GM21825 (cell line): ENCODE results near the gene ZNF618.

Source experiments
- ATAC-seq: cut with Tn5 transposase; IDR thresholded peaks from one replicate; pipeline ENCODE4 v1.9.1; 2021; ENCODE audit warnings: mild to moderate bottlenecking, moderate library complexity; ENCODE audit not compliant: unreplicated experiment

ZNF618 gene

DNA sequence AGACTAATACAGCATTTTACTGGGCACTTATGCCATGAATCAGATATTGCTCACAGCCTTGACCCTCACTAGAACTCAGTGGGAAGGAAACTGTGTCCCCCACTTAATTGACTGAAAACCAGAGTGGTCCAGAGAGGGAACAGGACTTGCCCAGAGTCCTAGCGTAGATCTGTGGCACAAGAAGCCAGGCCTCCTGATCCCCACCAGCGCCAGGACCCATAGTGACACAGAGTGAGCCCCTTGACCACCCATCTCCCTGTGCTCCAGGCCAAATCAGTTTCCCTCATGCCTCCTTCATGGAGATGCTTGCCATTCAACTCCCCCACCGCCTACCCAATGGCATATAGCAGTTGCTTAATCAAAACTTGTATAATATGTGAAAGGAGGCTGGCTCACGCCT is 214.7 kb downstream of the ZNF618 start:
- no peak for ATAC-seq

DNA sequence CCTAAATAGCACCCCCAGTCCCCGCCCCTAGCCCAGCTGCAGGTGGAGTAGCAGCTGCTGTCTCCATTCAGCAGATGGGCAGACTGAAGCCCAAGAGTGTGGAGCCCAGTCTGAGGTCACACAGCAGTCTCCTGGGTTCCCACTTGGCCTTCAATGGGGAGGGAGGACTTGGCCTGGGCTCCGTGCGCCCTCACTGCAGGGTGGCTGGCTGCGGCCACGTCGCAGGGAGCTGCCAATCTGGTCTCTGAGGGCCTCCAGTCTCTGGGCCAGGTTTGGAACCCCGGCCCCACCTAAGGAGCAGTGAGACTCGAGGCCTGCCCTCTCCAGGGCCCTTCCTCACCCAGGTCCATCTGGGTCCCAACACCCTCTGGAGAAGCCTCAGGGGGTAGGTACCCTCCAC is 215.6 kb downstream of the ZNF618 start:
- ATAC-seq, result no peak

DNA sequence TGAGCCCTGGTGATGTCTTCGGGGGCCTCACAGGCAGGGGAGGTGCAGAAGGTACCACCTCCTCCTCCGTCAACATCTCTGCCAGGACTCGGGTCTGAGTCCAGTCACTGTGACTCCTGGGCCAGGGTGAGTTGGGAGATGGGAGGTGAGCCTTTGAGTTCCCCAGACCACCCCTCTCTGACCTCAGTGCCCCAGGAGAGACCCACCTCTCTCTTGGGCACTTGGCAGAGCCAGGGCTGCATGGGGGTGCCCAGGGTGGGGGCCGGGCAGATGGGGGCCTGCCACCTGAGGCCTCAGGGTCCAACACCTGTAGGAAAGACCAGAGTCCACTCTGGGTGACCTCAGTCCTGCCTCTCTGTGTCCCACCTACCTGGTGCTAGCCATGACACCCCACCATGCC is 216.2 kb downstream of the ZNF618 start:
- ATAC-seq, result no peak

DNA sequence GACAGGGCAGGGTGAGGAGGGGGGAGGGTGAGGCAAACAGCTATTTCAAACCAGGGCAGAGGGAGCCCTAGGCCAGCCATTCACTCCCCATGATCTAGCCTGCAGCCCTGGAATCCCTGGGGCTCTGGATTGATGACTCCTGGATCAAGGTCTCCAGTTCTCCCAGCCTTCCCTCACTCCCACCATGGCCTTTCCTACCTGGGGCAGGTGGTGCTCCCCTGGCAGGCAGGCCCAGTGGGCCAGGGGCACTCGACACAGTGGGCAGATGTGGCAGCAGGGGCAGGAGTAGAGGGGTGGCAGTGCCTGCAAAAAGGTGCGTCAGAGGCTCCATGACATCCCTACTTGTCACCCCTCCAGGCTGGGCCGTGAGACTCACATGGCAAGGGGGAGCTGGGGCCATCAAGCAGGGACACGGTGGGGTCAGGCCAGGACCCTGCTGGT is 216.9 kb downstream of the ZNF618 start:
- ATAC-seq, result no peak

DNA sequence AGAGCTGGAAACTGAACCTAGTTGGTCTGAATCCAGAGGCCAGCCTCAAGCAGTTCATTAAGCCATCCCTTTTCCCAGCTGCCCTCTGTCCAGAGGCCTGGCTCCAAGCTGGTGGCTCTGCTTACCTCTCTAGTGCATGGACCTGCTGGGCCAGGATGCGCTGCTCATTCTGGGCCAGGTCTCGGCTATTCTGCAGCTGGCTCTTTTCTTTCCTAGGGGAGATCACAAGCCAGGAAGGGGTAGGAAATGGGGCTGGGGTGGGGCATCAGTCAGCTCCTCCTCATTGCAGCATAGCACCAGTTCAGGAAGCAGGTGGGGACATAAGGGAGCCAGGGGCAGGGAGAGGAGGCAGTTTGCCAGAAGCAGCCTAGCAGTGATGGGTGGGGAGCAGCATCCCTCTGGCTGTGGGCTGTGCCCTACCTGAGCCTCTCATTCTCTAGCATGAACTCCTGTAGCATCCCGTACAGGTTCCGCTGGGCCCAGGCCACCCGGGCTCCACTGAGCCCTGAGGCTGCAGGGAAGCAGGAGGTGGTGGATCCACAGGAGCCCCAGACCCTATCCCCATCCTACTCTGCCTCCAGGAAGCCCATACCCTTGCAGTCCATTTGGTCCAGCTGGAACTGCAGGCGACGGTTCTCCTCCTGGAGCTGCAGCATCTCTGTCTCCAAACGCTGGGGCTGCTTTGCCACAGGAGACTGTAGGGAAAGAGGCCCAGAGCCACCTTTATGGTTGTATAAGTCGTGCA is 217.8 kb downstream of the ZNF618 start:
- ATAC-seq, result no peak

DNA sequence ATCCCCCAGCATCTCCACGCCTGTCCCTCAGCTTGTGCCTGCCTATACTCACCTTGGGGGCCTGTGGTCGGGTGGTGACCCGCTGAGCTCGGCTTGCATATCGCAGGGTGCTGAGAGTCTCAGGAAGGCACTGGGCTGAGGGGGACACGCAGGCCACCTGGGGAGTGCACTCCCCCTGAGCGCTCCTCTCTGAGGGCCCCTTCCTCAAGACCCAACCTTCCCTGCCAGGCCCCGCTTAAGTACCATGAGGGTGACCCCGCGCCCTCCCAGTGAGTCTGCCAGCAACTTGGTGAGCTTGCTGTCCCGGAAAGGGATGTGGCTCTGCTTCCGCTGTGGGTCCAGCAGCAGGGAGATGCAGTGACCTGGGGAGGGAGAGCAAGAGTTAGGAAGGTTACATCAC is 218.9 kb downstream of the ZNF618 start:
- no peak for ATAC-seq

DNA sequence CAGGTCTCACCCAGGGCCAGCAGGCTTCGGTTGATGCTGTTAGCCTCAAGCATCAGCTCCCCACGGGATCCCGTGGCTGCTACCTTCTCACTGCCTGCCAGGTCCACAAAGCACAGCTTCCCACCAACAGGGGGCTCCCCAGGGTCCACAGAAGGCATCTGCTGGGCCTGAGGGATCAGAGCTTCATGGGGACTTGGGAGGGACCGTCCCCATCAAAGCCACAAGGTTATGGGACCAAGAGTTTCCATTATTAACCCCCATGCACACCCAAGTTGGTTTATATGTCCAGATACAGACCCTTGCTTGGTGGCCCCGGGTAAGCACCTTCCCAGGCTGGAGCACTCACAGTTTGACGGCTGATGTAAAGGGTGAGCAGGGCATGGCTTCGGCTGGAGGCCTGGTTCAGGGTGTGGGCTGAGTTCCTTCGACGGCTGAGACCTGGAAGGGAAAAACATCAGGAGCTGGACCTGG is 220.0 kb downstream of the ZNF618 start:
- no peak for ATAC-seq

DNA sequence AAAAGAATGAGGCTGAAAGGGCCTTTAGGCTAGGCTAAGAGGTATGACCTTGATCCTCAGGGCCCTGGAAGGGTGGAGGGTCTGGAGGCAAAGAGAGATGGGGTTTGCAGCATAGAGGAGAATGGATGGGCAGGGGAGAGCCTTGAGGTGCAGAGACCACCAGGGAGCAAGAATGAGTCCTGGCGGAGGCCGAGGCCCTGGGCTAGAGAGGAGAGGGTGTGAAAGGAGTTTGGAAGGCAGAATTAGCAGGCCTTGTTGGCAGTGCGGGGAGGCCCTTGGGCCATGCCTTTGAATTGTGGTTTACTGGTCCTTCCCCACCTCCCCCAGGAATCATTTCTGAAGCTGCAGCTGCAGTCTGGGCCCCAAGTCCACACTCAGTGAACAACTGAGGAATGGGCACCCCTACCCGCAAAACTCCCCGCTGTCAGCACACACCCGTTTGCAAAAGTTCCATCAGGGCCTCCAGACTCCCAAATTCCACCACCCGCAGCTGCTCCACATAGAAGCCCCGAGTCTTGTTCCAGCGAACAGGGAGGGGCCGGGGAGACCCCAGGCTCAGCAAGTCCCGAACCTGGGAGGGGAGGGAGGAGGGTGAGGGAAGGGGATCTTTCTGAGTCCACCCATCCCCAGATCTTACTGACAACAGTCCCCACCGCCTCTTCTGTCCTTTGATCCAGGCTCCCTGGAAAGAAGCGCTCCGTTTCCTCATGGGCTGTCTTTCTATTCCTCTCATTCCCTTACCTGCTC is 220.9 kb downstream of the ZNF618 start:
- no peak for ATAC-seq

DNA sequence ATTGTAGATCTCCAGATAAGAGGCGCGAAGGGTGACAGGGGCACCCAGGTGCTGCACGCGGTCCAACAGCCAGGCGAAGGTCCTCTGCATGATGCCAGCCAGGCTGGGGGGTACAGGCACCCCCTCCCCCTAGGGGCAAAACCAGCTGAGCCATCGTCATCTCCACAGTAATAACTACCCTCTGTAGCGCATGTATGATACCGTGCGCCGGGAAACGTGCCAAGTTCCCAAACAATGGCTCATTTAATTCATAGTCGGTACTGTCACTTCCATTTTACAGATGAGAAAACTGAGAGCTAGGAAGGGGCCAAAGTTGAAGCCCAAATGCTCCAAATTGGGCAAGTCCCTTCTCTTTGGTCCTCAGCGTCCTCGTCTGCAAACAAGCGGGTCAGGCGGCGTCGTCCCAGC is 221.5 kb downstream of the ZNF618 start:
- ATAC-seq, result no peak

DNA sequence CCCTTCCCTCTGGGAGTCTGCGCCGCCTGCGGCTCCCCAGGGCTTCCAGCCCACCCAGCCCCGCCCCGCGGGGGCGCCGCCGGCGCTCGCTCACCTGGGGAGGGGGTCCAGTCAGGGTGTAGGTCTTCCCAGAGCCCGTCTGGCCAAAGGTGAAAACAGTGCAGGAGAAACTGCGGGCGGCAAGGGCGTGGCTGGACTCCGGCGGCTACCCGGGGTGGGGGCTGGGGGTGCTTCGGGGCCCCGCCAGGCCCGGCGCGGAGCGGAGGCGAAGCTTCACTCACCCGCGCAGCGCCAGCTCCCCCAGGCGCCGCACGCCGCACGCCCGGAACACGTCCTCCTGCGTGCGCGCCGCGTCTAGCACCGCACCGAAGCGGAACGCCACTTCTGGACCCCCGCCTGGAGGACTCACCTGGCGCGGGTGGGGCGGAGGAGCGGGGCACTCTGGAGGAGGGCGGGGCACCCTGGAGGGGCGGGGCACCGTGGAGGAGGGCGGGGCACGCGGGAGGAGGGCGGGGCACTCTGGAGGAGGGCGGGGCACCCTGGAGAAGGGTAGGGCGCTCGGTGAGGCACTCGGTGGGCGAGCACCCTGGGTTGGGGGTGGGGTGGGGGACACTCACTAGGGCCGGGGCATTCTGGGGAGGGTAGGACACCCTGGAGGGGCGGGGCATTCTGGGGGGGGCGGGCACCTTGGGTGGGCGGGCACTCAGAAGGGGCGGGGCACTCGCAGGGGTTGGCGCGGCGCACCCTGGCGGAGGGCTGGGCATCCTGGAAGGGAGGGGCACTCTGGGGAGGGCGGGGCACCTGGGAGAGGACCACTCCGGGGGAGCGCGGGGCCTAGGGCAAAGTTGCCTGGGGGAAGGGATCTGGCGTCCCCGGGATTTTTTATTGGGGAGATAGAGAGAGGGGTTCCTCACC is 222.2 kb downstream of the ZNF618 start:
- ATAC-seq, result no peak

DNA sequence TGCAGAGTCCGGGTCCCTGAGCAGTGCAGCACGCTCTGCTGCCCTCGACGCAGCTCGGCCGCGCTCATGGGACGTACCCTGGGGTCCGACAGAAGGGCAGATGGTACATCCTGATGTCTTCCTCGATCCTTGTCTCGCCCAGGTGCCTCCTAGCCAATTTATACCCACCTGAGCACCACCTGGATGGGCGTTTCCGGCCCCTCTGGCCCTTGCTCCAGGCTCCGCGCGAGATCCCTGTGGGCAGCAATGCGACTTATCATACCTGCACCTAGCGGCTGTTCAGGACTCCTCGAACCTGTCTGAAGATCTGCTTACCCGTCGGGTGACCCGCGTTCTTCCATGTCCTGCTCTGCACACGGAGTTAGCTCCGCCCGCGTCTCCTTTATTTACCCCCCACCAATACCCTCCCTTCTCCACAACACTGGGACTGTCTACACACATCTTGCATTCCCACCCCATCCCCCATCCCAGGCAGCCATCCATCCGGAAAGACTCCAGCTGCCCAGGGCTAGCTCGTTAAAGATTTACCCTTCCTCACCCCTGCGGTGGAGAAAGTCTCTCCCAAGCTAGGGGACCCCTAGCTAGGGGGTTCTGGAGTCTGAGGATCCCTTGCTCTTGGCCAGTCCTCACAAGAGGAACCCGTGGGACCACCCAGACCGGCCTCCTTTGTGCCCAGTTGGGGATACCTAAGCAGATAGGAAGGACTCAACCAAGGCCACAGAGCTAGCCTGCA is 223.0 kb downstream of the ZNF618 start, which contains the start of gene KIF12:
Gene KIF12, minus strand, starts transcription at position 357 of the 733 bp plus-strand sequence. Its CDS starts 16 bp downstream, at position 341.
- ATAC-seq, result no peak

DNA sequence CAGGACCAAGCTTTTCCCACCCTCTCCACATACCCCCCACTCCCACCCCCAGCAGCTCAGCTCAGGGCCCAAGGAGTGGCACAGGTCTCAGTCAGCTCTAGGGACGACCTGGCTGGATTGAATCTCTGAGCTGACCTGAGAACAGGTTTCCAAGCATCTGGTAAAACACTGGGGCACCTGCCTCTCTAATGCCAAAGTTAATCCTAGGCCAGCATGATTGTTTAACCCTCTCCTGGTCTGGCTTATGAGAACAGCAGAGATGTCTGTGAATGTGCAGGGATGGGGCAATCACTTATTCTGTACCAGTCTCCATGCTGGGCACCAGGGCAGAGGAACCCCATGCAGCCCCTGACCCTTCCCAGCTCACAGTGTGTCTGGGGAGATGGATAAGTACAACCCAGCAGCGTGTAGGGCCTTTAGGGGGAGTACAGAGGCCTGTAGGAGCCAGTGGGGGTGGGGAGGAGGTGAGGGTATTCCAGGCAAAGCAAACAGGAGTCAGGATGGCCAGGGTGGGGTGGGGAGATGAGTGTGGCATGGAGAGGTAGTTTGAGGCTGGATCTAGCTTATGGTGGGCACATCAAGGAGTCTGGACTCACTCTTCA is 223.7 kb downstream of the ZNF618 start:
- no peak for ATAC-seq

DNA sequence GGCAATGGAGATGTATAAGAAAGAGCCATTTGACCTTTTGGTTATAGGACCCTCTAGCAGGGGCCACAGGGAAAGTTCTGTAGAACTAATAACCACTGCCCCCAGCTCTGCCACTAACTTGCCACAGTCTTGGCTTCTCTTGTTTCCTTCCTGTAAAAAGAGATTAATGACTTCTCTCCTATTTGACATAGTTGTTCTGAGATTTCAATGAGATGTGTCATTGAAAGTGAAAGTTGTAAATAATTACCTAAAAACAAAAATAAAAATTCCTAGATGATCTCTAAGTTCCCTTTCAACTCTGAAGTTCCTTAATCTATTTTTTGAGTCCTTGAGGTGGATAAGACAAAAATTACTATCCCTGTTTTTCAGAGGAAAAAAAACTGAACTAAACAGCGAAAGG is 224.4 kb downstream of the ZNF618 start:
- ATAC-seq, result no peak

DNA sequence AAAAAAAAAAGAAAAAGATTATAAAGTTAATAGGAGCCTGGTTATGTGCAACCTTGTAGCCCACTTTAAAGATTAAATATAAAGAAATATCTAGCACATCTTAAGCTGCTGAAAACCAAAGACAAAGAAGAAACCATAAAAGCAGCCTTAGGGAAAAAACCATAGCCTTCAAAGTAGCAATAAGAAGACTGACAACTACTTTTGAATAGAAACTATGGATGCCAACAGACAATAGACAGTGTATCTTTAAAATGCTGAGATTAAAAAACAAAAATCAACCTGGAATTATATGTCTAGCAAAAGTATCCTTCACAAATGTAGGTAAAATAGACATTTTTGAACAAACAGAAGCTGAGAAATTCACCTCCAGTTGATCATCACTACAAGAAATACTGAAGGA is 226.4 kb downstream of the ZNF618 start:
- no peak for ATAC-seq

DNA sequence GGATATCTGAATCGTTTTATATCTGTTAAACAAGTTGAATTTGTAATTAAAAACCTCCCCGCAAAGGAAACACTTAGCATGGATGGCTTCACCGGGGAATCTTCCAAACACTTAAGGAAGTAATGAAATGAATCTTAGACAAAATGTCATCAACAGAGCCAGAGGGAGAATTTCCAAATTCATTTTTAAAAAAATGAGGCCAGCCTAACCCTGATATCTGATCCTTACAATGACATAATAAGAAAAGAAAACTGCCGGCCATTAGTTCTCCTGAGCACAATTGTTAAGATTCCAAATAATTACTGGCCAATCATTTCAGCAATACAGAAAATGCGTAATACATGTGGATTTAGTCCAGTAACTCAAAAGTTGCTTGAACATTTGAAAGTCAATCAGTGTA is 229.1 kb downstream of the ZNF618 start:
- no peak for ATAC-seq
